Neural cell (in vitro differentiated cells): ENCODE measurements around the gene ZMAT5. TPM values are rescaled to one million over a fixed set of nuclear protein-coding genes. Genes with fewer than 3 reads are reported as not detected.

Experiments
- H2AFZ ChIP-seq: fragments of 200-600, 300-800 bp; sonication (generic), shearing (Covaris generic); 2 replicates; pipeline ENCODE4 v1.6.0; 2014; ENCODE audit warnings: low read depth, mild to moderate bottlenecking, antibody characterized with exemption, low read length, moderate library complexity
- H3F3A ChIP-seq: fragments of 200-600 bp; shearing (Covaris generic); 2 replicates; pipeline ENCODE4 v1.6.1; 2016; ENCODE audit warnings: mild to moderate bottlenecking, moderate library complexity, mixed read lengths, antibody characterized with exemption, low read length; ENCODE audit not compliant: insufficient read depth, poor library complexity, severe bottlenecking
- H3K27ac ChIP-seq: fragments of 200-600, 300-800 bp; sonication (generic), shearing (Covaris generic); 2 replicates; pipeline ENCODE4 v1.5.1; 2014; ENCODE audit warnings: mild to moderate bottlenecking, low read length, moderate library complexity
- H3K27me3 ChIP-seq: fragments of 300-800, 200-600 bp; sonication (generic), shearing (Covaris generic); 2 replicates; pipeline ENCODE4 v1.6.0; 2014; ENCODE audit warnings: mild to moderate bottlenecking, low read depth, low read length, moderate library complexity; ENCODE audit not compliant: insufficient read depth
- H3K36me3 ChIP-seq: fragments of 300-800, 200-600 bp; sonication (generic), shearing (Covaris generic); 2 replicates; pipeline ENCODE4 v1.5.1; 2014; ENCODE audit warnings: mild to moderate bottlenecking, antibody characterized with exemption, low read length, moderate library complexity; ENCODE audit not compliant: insufficient read depth
- H3K4me2 ChIP-seq: fragments of 300-800, 200-600 bp; sonication (generic), shearing (Covaris generic); 2 replicates; pipeline ENCODE4 v1.6.0; 2014; ENCODE audit warnings: mild to moderate bottlenecking, low read length
- H3K4me3 ChIP-seq: fragments of 300-800, 200-600 bp; sonication (generic), shearing (Covaris generic); 2 replicates; pipeline ENCODE4 v1.5.1; 2014; ENCODE audit warnings: mild to moderate bottlenecking, low read length, moderate library complexity
- H3K79me2 ChIP-seq: fragments of 200-600 bp; shearing (Covaris generic); replicated peaks from 2 replicates; pipeline ENCODE4 v1.6.0; 2014; ENCODE audit warnings: mild to moderate bottlenecking, low read length, moderate library complexity; ENCODE audit not compliant: insufficient read depth
- H3K9ac ChIP-seq: fragments of 300-800, 200-600 bp; sonication (generic), shearing (Covaris generic); 2 replicates; pipeline ENCODE4 v1.6.1; 2016; ENCODE audit warnings: mild to moderate bottlenecking, low read length, mixed read lengths
- H3K9me2 ChIP-seq: fragments of 200-600 bp; shearing (Covaris generic); 2 replicates; pipeline ENCODE4 v1.6.1; 2016; ENCODE audit warnings: mild to moderate bottlenecking, low read length, mixed read lengths; ENCODE audit not compliant: insufficient read depth
- H3K9me3 ChIP-seq: fragments of 200-600, 300-800 bp; sonication (generic), shearing (Covaris generic); 2 replicates; pipeline ENCODE4 v1.6.1; 2016; ENCODE audit warnings: mild to moderate bottlenecking, mixed run types, low read length, moderate library complexity, mixed read lengths
- H4K20me1 ChIP-seq: fragments of 200-600 bp; shearing (Covaris generic); 2 replicates; pipeline ENCODE4 v1.6.1; 2016; ENCODE audit warnings: mild to moderate bottlenecking, mixed run types; ENCODE audit not compliant: insufficient read depth
- EP300 ChIP-seq: fragments of 450-650 bp; conservative IDR thresholded peaks from 2 replicates; pipeline ENCODE4 v1.6.1; 2014; ENCODE audit warnings: antibody characterized with exemption, mild to moderate bottlenecking, moderate library complexity; ENCODE audit not compliant: poor library complexity, severe bottlenecking
- EZH2 ChIP-seq: fragments of 200-600, 300-800 bp; shearing (Covaris generic), sonication (generic); IDR thresholded peaks from 2 replicates; pipeline ENCODE4 v1.6.1; 2014; ENCODE audit warnings: antibody characterized with exemption, low read length, borderline replicate concordance, mild to moderate bottlenecking; ENCODE audit not compliant: insufficient read depth, poor library complexity, severe bottlenecking
- MXI1 ChIP-seq: fragments of 450-650 bp; conservative IDR thresholded peaks from 2 replicates; pipeline ENCODE4 v1.6.1; 2014; ENCODE audit warnings: antibody characterized with exemption, mild to moderate bottlenecking; ENCODE audit not compliant: poor library complexity, severe bottlenecking
- POLR2AphosphoS5 ChIP-seq: IDR thresholded peaks from 2 replicates; pipeline ENCODE4 v1.6.1; 2012
- RAD21 ChIP-seq: fragments of 450-650 bp; conservative IDR thresholded peaks from 2 replicates; pipeline ENCODE4 v1.6.1; 2014; ENCODE audit warnings: antibody characterized with exemption, mild to moderate bottlenecking, moderate library complexity
- SMC3 ChIP-seq: fragments of 450-650 bp; conservative IDR thresholded peaks from 2 replicates; pipeline ENCODE4 v1.6.1; 2014; ENCODE audit warnings: antibody characterized with exemption, mild to moderate bottlenecking, moderate library complexity; ENCODE audit not compliant: poor library complexity
- TAF1 ChIP-seq: IDR thresholded peaks from 2 replicates; pipeline ENCODE4 v1.6.1; 2012; ENCODE audit warnings: low read depth
- polyA plus RNA-seq: library from polyadenylated mRNA; depleted of rRNA; stranded (reverse); fragments of >200 nt; gene quantifications from 2 replicates; pipeline ENCODE4 v1.2.3, GENCODE V29; 2014
- TF ChIP-seq, protein P1 (sequence below): IDR thresholded peaks from 2 replicates; pipeline ENCODE4 v1.6.1; 2012; ENCODE audit warnings: borderline replicate concordance
- TF ChIP-seq, protein P2 (sequence below): fragments of 450-650 bp; IDR thresholded peaks from 2 replicates; pipeline ENCODE4 v1.5.1; 2014; ENCODE audit warnings: antibody characterized with exemption, mild to moderate bottlenecking, moderate library complexity; ENCODE audit not compliant: poor library complexity, severe bottlenecking

Gene ZMAT5
- polyA plus RNA-seq, 1 donor from 2014 or later, result 54.9 TPM

GRCh38 chr22:29795663-29796062 lies 28.9 kb upstream of the ZMAT5 start:
- H3K4me2 ChIP-seq, result no peak overlapping the region
- H3K9ac ChIP-seq, result no peak overlapping the region
- H3K4me3 ChIP-seq, result no peak overlapping the region
- no peaks in the 10 kb centered on the region for H3K79me2 ChIP-seq
- H3F3A ChIP-seq, result no peaks in the 10 kb centered on the region
- H3K36me3 ChIP-seq, result peaks cover 5% of the 10 kb centered on the region
- no peaks in the 10 kb centered on the region for H3K9me3 ChIP-seq
- no peaks in the 10 kb centered on the region for H3K9me2 ChIP-seq
- no peak for TF ChIP-seq RAD21
- TF ChIP-seq MXI1, result no peak
- no peak for TF ChIP-seq EZH2
- TF ChIP-seq TAF1, result no peak
- TF ChIP-seq, protein P1, sequence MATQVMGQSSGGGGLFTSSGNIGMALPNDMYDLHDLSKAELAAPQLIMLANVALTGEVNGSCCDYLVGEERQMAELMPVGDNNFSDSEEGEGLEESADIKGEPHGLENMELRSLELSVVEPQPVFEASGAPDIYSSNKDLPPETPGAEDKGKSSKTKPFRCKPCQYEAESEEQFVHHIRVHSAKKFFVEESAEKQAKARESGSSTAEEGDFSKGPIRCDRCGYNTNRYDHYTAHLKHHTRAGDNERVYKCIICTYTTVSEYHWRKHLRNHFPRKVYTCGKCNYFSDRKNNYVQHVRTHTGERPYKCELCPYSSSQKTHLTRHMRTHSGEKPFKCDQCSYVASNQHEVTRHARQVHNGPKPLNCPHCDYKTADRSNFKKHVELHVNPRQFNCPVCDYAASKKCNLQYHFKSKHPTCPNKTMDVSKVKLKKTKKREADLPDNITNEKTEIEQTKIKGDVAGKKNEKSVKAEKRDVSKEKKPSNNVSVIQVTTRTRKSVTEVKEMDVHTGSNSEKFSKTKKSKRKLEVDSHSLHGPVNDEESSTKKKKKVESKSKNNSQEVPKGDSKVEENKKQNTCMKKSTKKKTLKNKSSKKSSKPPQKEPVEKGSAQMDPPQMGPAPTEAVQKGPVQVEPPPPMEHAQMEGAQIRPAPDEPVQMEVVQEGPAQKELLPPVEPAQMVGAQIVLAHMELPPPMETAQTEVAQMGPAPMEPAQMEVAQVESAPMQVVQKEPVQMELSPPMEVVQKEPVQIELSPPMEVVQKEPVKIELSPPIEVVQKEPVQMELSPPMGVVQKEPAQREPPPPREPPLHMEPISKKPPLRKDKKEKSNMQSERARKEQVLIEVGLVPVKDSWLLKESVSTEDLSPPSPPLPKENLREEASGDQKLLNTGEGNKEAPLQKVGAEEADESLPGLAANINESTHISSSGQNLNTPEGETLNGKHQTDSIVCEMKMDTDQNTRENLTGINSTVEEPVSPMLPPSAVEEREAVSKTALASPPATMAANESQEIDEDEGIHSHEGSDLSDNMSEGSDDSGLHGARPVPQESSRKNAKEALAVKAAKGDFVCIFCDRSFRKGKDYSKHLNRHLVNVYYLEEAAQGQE, result no peak
- TF ChIP-seq EP300, result no peak
- no peak for TF ChIP-seq POLR2AphosphoS5
- TF ChIP-seq, protein P2, sequence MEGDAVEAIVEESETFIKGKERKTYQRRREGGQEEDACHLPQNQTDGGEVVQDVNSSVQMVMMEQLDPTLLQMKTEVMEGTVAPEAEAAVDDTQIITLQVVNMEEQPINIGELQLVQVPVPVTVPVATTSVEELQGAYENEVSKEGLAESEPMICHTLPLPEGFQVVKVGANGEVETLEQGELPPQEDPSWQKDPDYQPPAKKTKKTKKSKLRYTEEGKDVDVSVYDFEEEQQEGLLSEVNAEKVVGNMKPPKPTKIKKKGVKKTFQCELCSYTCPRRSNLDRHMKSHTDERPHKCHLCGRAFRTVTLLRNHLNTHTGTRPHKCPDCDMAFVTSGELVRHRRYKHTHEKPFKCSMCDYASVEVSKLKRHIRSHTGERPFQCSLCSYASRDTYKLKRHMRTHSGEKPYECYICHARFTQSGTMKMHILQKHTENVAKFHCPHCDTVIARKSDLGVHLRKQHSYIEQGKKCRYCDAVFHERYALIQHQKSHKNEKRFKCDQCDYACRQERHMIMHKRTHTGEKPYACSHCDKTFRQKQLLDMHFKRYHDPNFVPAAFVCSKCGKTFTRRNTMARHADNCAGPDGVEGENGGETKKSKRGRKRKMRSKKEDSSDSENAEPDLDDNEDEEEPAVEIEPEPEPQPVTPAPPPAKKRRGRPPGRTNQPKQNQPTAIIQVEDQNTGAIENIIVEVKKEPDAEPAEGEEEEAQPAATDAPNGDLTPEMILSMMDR, result no peak
- TF ChIP-seq SMC3, result no peak
- H4K20me1 ChIP-seq, result no peaks in the 10 kb centered on the region
- H3K27ac ChIP-seq, result no peak overlapping the region
- H3K27me3 ChIP-seq, result no peaks in the 10 kb centered on the region
- H2AFZ ChIP-seq, result no peak overlapping the region

DNA sequence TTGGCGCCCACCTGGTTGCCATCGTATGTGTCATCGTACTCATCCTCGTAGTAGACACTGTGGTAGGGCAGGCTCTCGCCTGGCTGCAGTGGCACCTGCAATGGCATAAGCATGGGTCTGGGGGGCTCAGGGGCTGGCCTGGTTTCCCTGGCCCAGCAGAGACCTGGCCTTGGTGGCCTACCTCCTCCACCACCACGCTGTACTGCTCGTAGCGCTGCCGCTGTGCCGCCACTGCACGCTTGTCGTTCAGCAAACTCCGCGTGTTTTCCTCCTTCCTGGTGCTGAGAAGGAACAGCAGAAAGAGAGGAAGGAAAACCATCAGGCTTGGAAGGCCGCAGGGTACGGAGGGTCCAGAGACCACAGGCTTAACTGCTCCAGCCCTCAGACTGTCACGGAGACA lies 26.6 kb upstream of the ZMAT5 start:
- Histone ChIP-seq H3K27me3 (no peaks in the 10 kb centered on the region), H3K4me2 (no peak overlapping the region), H3F3A (no peaks in the 10 kb centered on the region), H4K20me1 (no peaks in the 10 kb centered on the region), H3K9me2 (no peaks in the 10 kb centered on the region), H3K9me3 (no peaks in the 10 kb centered on the region), H3K4me3 (no peak overlapping the region), H2AFZ (no peak overlapping the region), H3K9ac (no peak overlapping the region), H3K36me3 (peaks cover 8% of the 10 kb centered on the region), H3K79me2 (no peaks in the 10 kb centered on the region), H3K27ac (no peak overlapping the region)
- no peak for TF ChIP-seq RAD21
- TF ChIP-seq, protein P2, result no peak
